Muscle of arm (tissue), 12 donors: ENCODE measurements around the gene MEIS3. TPM values are rescaled to one million over a fixed set of nuclear protein-coding genes. Genes with fewer than 3 reads are reported as not detected.

ENCODE experiments used
- DNase-seq: peaks from one replicate; pipeline ENCODE4 v3.0.0-alpha.2; 2013
- polyA plus RNA-seq, 12 donors: library from polyadenylated mRNA; unstranded; fragments of 120-200 nt; gene quantifications; one replicate each; pipeline ENCODE4 v1.2.1, GENCODE V29; 2013; ENCODE audit not compliant: insufficient read length in 12 of 12

Gene MEIS3
- polyA plus RNA-seq, 12 donors, result 5.1 to 17.8 (median 7.8) TPM; not detected in 2

DNA sequence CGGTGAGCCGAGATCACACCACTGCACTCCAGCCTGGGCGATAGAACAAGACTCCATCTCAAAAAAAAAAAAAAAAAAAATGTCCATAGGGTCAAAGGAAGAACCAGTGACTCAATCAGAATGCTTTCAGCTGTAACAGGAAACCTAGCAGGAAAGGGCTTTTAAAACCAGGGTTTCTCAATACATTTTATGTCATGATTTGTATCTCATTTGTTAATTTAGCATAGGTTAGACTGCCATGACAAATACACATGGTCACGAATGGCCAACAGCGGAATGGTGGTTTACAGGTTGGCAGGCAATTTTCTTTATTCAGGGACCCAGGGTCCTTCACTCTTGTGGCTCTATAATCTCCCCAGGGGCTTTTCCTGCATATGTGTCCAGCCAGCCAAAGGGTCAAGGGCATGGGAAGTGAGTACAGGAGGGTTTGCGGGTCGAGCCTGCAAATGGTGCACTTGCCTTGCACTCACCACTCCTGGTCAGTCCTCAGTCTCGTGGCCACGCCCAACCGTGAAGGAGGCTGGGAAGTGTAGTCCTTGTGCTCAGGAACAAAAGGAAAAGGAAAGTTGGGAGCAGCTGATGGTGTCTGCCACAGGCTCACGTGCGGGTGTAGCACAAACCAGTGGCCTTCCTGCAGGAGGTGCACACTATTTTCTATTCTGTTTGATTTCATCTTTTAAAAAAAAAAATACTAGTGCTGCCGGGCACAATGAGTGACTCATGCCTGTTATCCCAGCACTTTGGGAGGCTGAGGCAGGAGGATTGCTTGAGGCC, 55.4 kb downstream of the MEIS3 start:
- no peak for DNase-seq

DNA sequence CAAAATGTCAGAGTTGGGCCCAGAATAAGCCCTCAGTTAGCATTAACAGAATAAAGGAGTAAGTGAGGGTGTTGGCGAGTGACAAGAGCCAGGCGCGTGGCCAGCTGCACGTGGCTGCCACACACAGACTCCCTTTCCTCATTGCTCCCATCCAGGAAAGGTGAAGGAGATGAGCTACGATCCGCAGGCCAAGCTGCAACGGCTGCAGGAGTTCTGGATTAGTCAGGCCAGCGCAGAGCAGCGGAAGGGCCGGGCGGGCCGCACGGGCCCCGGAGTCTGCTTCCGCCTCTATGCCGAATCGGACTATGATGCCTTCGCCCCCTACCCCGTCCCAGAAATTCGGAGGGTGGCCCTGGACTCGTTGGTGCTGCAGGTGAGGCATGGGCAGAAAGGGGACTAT, 57.0 kb downstream of the MEIS3 start:
- DNase-seq, result no peak

DNA sequence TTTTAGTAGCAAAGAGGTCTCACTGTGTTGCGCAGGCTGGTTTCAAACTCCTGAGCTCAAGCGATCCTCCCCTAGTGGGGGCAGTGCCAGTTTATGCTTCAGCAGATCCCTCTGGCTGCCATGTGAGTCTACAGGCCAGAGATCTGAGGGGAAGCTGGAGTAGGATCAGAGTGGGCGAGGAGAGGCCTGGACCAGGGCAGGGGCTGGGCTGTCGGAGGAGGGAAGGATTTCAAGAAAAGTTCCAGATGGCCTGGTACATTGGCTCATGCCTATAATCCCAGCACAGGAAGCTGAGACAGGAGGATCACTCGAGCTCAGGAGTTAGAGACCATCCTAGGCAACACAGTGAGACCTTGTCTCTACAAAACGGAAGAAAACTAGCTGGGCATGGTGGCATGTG, 60.4 kb downstream of the MEIS3 start:
- no peak for DNase-seq

DNA sequence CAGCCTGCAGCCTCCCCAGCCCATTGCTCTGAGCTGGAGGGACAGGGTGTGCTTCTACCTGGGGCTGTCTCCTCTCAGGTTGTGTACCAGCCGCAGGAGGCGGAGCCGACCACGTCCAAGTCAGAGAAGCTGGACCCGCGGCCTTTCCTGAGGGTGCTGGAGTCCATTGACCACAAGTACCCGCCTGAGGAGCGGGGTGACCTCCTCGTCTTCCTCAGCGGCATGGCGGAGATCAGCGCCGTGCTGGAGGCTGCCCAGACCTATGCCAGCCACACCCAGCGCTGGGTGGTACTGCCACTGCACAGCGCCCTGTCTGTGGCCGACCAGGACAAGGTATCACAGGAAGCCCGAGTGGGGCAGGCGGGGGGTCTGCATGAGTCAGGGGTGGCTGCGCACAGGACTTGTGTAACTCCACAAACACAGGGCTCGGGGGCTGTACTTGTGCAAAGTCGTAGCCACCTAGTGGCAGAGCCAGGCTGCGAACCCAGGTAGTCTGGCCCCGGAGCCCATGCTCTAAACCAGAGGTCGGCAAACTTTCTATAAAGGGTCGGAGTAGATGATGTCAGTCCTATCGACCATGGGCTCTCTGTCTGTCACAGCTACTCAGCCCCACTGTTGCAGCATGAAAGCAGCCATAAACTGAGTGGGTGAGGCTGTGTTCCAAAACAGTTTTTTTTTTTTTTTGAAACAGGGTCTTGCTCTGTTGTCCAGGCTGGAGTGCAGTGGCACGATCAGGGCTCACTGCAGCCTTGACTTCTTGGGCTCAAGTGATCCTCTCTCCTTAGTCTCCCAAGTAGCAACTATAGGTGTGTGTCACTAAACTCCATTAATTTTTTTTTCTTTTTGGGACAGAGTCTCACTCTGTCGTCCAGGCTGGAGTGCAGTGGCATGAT, 61.3 kb downstream of the MEIS3 start:
- DNase-seq, result no peak

DNA sequence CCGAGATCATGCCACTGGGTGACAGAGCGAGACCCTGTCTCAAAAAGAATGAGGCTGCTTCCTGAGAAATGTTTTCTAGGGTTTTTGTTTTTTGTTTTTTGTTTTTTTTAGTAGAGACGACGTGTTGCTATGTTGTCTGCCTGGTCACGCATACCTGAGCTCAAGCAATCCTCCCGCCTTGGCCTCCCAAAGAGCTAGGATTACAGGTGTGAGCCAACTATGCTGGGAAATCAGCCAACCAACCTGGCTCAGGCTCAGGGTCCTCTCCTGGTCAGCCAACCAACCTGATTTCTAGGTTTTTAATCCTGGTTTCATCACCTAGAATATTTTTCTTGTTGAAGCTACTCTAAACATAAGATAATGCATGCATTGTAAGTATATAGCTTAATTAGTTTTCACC, 62.4 kb downstream of the MEIS3 start:
- DNase-seq, result no peak

DNA sequence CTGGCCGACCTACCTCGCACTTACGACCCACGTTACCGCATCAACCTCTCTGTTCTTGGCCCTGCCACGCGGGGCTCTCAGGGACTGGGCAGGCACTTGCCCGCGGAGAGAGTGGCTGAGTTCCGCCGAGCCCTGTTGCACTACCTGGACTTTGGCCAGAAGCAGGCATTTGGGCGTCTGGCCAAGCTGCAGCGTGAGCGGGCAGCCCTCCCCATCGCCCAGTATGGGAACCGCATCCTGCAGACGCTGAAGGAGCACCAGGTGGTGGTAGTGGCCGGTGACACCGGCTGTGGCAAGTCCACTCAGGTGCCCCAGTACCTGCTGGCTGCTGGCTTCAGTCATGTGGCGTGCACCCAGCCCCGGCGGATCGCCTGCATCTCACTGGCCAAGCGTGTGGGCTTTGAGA, 66.0 kb downstream of the MEIS3 start:
- DNase-seq, result no peak

Other genes with a start within 250 kb of the MEIS3 start
- 1 to 10 TPM in 10 of 12 donors, under 1 TPM in 1, not detected in 1; 0.98 to 9.5 (median 1.8) TPM for gene BBC3, start 188.3 kb downstream of the MEIS3 start, polyA plus RNA-seq
- gene CCDC9, start 163.0 kb downstream of the MEIS3 start, polyA plus RNA-seq, result 10 to 100 TPM in 11 of 12 donors, not detected in 1; 15.4 to 29.5 (median 19.2) TPM
- 10 to 100 TPM in 2 of 12 donors, 1 to 10 TPM in 9, not detected in 1; 6.4 to 12.8 (median 8.0) TPM for gene INAFM1, start 144.6 kb downstream of the MEIS3 start, polyA plus RNA-seq
- gene C5AR1, start 109.7 kb downstream of the MEIS3 start, polyA plus RNA-seq, result 1 to 10 TPM in 10 of 12 donors, not detected in 2; 1.3 to 4.3 (median 2.0) TPM
- gene C5AR2, start 87.4 kb downstream of the MEIS3 start, polyA plus RNA-seq, result 1 to 10 TPM in 1 of 12 donors, under 1 TPM in 9, not detected in 2; 0.27 to 1.0 (median 0.41) TPM
- gene DHX34, start 70.2 kb downstream of the MEIS3 start, polyA plus RNA-seq, result 10 to 100 TPM in 4 of 12 donors, 1 to 10 TPM in 7, not detected in 1; 6.9 to 15.5 (median 9.6) TPM
- gene SLC8A2, start 52.4 kb upstream of the MEIS3 start, polyA plus RNA-seq, result under 1 TPM in 10 of 12 donors, not detected in 2; 0.11 to 0.51 (median 0.37) TPM
- gene KPTN, start 64.7 kb upstream of the MEIS3 start, polyA plus RNA-seq, result 10 to 100 TPM in 1 of 12 donors, 1 to 10 TPM in 10, not detected in 1; 5.9 to 13.1 (median 8.0) TPM
- gene NAPA, start 95.5 kb upstream of the MEIS3 start, polyA plus RNA-seq, result 100 to 1,000 TPM in 2 of 12 donors, 10 to 100 TPM in 9, not detected in 1; 83.6 to 102 (median 91.9) TPM
- under 1 TPM in 7 of 12 donors, not detected in 5; 0.05 to 0.17 (median 0.11) TPM for gene ZNF541, start 153.6 kb upstream of the MEIS3 start, polyA plus RNA-seq
- 10 to 100 TPM in 5 of 12 donors, 1 to 10 TPM in 6, not detected in 1; 7.1 to 18.5 (median 9.6) TPM for gene BICRA, start 189.6 kb upstream of the MEIS3 start, polyA plus RNA-seq